Measurements from ENCODE around the gene PBX4.
"Not testable (repeated sequence)": the region's sequence is repeated elsewhere in the genome, so short reads cannot be mapped to it uniquely, and the experiment has no call there.

Gene PBX4

DNA sequence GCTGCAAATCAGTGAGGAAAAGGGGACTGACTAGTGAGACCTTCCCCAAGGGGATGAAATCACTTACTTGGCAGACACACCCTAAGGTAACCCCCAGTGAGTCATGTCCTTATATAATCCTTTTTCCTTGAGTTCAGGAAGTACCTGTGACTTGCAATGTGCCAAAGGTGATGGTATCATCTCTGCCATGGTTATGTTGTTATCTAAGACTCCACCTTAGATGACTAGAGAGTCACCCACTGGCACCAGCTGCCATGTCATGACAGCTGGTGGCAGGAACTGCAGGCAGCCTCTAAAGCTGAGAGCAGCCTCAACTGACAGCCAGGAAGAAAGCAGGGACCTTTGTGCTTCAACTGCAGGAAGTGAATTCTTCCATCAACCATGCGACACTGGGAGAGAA is 12.5 kb downstream of the PBX4 start:
- no peak overlapping the region for H3K4me3 ChIP-seq (ENCODE audit: low read depth, low read length)
- TF ChIP-seq, protein P1, sequence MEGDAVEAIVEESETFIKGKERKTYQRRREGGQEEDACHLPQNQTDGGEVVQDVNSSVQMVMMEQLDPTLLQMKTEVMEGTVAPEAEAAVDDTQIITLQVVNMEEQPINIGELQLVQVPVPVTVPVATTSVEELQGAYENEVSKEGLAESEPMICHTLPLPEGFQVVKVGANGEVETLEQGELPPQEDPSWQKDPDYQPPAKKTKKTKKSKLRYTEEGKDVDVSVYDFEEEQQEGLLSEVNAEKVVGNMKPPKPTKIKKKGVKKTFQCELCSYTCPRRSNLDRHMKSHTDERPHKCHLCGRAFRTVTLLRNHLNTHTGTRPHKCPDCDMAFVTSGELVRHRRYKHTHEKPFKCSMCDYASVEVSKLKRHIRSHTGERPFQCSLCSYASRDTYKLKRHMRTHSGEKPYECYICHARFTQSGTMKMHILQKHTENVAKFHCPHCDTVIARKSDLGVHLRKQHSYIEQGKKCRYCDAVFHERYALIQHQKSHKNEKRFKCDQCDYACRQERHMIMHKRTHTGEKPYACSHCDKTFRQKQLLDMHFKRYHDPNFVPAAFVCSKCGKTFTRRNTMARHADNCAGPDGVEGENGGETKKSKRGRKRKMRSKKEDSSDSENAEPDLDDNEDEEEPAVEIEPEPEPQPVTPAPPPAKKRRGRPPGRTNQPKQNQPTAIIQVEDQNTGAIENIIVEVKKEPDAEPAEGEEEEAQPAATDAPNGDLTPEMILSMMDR (IDR thresholded peaks at IDR 0.05; ENCODE audit: low read depth, low read length) = no peak

GRCh38 chr19:19602713-19603324 is 15.7 kb downstream of the PBX4 start:
- TF ChIP-seq, protein P1 (IDR thresholded peaks at IDR 0.05; ENCODE audit: low read depth, low read length) = no peak
- no peak overlapping the region for H3K4me3 ChIP-seq (ENCODE audit: low read depth, low read length)

GRCh38 chr19:19602136-19602712 is 16.3 kb downstream of the PBX4 start:
- no peak overlapping the region for H3K4me3 ChIP-seq (ENCODE audit: low read depth, low read length)
- TF ChIP-seq, protein P1 (IDR thresholded peaks at IDR 0.05; ENCODE audit: low read depth, low read length) = no peak

DNA sequence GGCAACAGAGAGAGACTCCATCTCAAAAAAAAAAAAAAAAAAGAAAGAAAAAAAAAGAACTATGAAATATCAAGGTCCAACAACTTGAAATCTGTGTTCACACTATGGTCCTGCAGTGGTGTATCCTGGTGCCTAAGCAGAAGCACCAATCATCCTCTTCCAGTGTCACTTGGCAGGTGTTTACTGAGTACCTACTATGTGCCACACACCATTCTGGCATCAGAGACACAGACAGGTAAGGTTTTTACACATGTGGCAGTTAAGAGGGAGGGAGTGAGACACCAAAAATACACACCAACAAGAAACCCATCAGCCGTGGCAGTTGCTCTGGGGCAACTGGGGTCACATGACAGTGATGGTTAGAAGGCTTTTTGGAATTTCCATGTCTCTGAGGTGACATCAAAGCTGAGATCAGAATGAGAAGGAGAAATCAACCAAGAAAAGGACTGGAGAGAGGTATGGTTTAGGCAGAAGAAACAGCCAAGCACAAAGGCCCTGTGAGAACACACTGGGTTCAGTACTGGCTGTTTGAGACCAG is 17.6 kb downstream of the PBX4 start:
- TF ChIP-seq, protein P1 (IDR thresholded peaks at IDR 0.05; ENCODE audit: low read depth, low read length) = no peak
- H3K4me3 ChIP-seq (ENCODE audit: low read depth, low read length) = no peak overlapping the region

GRCh38 chr19:19598728-19599451 is 19.6 kb downstream of the PBX4 start:
- H3K4me3 ChIP-seq (ENCODE audit: low read depth, low read length) = not testable (repeated sequence)

DNA sequence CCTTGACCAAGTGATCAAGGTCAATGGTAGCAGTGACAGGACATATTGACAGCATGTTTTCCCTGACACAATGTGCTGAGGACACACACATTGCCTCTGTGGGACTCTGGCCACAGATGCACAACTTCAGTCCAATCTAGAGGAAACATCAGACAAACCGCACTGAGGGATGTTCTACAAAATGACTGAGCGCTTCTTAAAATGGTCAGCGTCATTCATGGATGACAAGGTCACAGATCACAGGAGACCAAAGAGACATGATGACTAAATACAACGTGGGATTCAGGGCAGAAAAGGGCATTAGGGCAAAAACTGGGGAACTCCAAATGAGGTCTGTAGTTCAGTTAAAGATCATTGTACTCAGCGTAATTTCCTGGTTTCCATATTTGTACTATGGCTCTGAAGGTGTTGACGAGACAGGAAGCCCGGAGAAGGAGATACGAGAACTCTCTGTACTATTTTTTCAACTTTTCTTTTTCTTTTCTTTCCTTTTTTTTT is 20.6 kb downstream of the PBX4 start:
- H3K4me3 ChIP-seq (ENCODE audit: low read depth, low read length) = no peak overlapping the region
- TF ChIP-seq, protein P1 (IDR thresholded peaks at IDR 0.05; ENCODE audit: low read depth, low read length) = no peak

GRCh38 chr19:19595171-19595701 is 23.3 kb downstream of the PBX4 start:
- TF ChIP-seq, protein P1 (IDR thresholded peaks at IDR 0.05; ENCODE audit: low read depth, low read length) = no peak
- H3K4me3 ChIP-seq (ENCODE audit: low read depth, low read length) = no peak overlapping the region

All from WI38 (cell line).